GM12878 (cell line): ENCODE results near the gene SMARCC1. TPM values are rescaled to one million over a fixed set of nuclear protein-coding genes. Genes with fewer than 3 reads are reported as not detected.

Experiments used
- BCL11A ChIP-seq: IDR thresholded peaks from 2 replicates; pipeline ENCODE4 v1.6.1; 2011; ENCODE audit warnings: low read depth, low read length
- CHD4 ChIP-seq: fragments of 200-600 bp; sonication (generic); IDR thresholded peaks from 2 replicates; pipeline ENCODE4 v1.6.1; 2016; ENCODE audit warnings: mild to moderate bottlenecking
- EED ChIP-seq: sonication (generic); IDR thresholded peaks from 2 replicates; pipeline ENCODE4 v1.6.1; 2016; ENCODE audit warnings: antibody characterized with exemption, low read depth
- EP300 ChIP-seq, 2 experiments: fragments of 150-350 bp in 1 of 2; IDR thresholded peaks; 2 replicates each; pipeline ENCODE4 v1.6.1; 2011 to 2012; ENCODE audit warnings: low read depth in 2 of 2, low read length in 2 of 2, borderline replicate concordance in 1 of 2, improper control_type of control experiment in 1 of 2, inconsistent platforms in 1 of 2; ENCODE audit not compliant: control insufficient read depth in 1 of 2
- FOXK2 ChIP-seq: fragments of 450-650 bp; IDR thresholded peaks from 2 replicates; pipeline ENCODE4 v1.6.1; 2017; ENCODE audit warnings: mild to moderate bottlenecking, moderate library complexity
- HDAC2 ChIP-seq: fragments of 200-600 bp; sonication (generic); IDR thresholded peaks from 2 replicates; pipeline ENCODE4 v1.6.1; 2017
- PAX5 ChIP-seq: IDR thresholded peaks from 2 replicates; pipeline ENCODE4 v1.6.1; 2011; ENCODE audit warnings: low read depth, low read length, borderline replicate concordance
- RAD51 ChIP-seq: fragments of 450-650 bp; IDR thresholded peaks from 2 replicates; pipeline ENCODE4 v1.6.1; 2016; ENCODE audit warnings: moderate library complexity, mild to moderate bottlenecking, inconsistent platforms
- RUNX3 ChIP-seq: IDR thresholded peaks from 2 replicates; pipeline ENCODE4 v1.6.1; 2012; ENCODE audit warnings: low read length, inconsistent platforms
- TCF7 ChIP-seq: IDR thresholded peaks from 2 replicates; pipeline ENCODE4 v1.6.1; 2014; ENCODE audit warnings: antibody characterized with exemption, borderline replicate concordance
- polyA plus RNA-seq, 11 experiments: library from polyadenylated mRNA; depleted of rRNA in 4 of 11; unstranded in 6 of 11; stranded (reverse) in 5 of 11; fragments of >200 nt; fragmentation: Nextera tagmentation in 4 of 11; fragmentation: Illumina TruSeq in 1 of 11; extraction: Ambion mirVana in 4 of 11; extraction: Trizol in 1 of 11; gene quantifications; 1 replicate in 1 of 11; 2 replicates in 10 of 11; pipeline versions ENCODE4 v1.2.1 to v1.2.3, GENCODE V29; 2011 to 2016; ENCODE audit warnings: inconsistent platforms in 2 of 11, missing spikeins in 2 of 11, low read depth in 1 of 11
- total RNA-seq, 4 experiments: library from RNA; depleted of rRNA in 3 of 4; stranded (reverse); fragments of >200 nt in 3 of 4; fragmentation: Illumina TruSeq in 1 of 4; extraction: Trizol in 1 of 4; gene quantifications; 2 replicates each; pipeline versions ENCODE4 v1.2.1 to v1.2.3, GENCODE V29; 2013 to 2021
- TF ChIP-seq, protein P1 (sequence below): fragments of 450-650 bp; IDR thresholded peaks from 2 replicates; pipeline ENCODE4 v1.6.1; 2016; ENCODE audit warnings: mild to moderate bottlenecking
- TF ChIP-seq, protein P2 (sequence below): IDR thresholded peaks from 2 replicates; pipeline ENCODE4 v1.6.1; 2011; ENCODE audit warnings: mild to moderate bottlenecking, low read depth, low read length, moderate library complexity; ENCODE audit not compliant: insufficient replicate concordance
- TF ChIP-seq, protein P3 (sequence below): fragments of 150-350 bp; IDR thresholded peaks from 2 replicates; pipeline ENCODE4 v1.6.1; 2014; ENCODE audit warnings: mild to moderate bottlenecking, low read depth, low read length
- TF ChIP-seq, protein P4 (sequence below): fragments of 450-650 bp; IDR thresholded peaks from 2 replicates; pipeline ENCODE4 v1.6.1; 2017; ENCODE audit warnings: borderline replicate concordance
- TF ChIP-seq, protein P5 (sequence below): fragments of 450-650 bp; formaldehyde crosslinking; IDR thresholded peaks from 2 replicates; pipeline ENCODE4 v1.5.0; 2022; ENCODE audit warnings: mild to moderate bottlenecking, missing genetic modification characterization
- TF ChIP-seq, protein P6 (sequence below): IDR thresholded peaks from 2 replicates; pipeline ENCODE4 v1.6.1; 2012; ENCODE audit warnings: mild to moderate bottlenecking, low read depth, low read length

Gene SMARCC1
- total and polyA plus RNA-seq, 10 of the 15 experiments (the other 5 are each of a cell fraction or from before 2014, with no cell fraction given): 26.6 to 147 (median 57.1) TPM

DNA sequence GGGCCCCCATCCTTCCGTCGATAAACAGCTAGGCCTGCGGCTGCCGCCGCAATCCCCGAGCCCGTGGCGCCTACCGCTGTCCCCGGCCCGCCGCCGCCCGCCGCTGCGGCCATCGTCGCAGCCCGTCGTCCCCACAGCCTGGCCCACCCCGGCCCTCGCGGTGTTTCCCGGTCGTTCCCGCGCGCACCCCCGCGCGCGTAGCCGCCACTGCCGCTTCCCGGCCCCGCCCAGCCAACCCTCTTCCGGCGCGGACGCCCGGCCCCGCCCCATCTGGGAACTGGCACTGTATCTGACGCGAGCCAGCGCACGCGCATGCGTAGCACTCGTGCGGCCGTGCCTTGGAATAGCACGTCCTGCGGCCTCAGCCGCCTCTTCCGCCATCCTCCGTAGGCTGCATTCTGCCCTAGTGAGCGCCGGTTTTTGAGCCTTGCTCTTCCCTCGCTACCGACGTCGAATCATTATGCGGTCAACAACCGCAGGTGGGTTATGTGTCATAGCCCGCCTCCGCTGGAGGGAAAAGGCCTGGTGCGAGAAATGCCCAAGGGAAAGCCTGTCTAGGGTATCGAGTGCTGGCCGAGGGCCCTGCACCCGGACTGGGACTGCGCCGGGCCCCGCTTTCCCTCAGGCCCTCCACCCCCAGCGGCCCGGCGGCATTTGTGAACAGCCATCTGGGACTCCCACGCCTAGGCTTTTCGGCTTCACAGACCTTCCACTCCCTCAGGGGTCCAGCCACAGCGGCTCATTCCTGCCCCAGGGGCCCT, at the start of gene SMARCC1 (continued):
- no peak for TF ChIP-seq TCF7
- TF ChIP-seq EP300 (IDR thresholded peaks at IDR 0.05; ENCODE audit: borderline replicate concordance in 1 of 2, control insufficient read depth in 1 of 2, low read depth in 2 of 2, low read length in 2 of 2): peak; percentile 41 to 73; a peak in 2 of 4 replicates
- TF ChIP-seq RUNX3: peak; percentile 98
- TF ChIP-seq, protein P1, sequence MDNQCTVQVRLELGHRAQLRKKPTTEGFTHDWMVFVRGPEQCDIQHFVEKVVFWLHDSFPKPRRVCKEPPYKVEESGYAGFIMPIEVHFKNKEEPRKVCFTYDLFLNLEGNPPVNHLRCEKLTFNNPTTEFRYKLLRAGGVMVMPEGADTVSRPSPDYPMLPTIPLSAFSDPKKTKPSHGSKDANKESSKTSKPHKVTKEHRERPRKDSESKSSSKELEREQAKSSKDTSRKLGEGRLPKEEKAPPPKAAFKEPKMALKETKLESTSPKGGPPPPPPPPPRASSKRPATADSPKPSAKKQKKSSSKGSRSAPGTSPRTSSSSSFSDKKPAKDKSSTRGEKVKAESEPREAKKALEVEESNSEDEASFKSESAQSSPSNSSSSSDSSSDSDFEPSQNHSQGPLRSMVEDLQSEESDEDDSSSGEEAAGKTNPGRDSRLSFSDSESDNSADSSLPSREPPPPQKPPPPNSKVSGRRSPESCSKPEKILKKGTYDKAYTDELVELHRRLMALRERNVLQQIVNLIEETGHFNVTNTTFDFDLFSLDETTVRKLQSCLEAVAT: peak; percentile 97
- no peak for TF ChIP-seq HDAC2
- TF ChIP-seq PAX5: peak; percentile 77; the same call in 1 of the 2 replicates
- peak; percentile 68 for TF ChIP-seq BCL11A
- TF ChIP-seq, protein P2, sequence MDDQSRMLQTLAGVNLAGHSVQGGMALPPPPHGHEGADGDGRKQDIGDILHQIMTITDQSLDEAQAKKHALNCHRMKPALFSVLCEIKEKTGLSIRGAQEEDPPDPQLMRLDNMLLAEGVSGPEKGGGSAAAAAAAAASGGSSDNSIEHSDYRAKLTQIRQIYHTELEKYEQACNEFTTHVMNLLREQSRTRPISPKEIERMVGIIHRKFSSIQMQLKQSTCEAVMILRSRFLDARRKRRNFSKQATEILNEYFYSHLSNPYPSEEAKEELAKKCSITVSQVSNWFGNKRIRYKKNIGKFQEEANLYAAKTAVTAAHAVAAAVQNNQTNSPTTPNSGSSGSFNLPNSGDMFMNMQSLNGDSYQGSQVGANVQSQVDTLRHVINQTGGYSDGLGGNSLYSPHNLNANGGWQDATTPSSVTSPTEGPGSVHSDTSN: no peak
- peak; percentile 95 for TF ChIP-seq EED
- TF ChIP-seq, protein P3, sequence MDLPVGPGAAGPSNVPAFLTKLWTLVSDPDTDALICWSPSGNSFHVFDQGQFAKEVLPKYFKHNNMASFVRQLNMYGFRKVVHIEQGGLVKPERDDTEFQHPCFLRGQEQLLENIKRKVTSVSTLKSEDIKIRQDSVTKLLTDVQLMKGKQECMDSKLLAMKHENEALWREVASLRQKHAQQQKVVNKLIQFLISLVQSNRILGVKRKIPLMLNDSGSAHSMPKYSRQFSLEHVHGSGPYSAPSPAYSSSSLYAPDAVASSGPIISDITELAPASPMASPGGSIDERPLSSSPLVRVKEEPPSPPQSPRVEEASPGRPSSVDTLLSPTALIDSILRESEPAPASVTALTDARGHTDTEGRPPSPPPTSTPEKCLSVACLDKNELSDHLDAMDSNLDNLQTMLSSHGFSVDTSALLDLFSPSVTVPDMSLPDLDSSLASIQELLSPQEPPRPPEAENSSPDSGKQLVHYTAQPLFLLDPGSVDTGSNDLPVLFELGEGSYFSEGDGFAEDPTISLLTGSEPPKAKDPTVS: 0 out of 2 replicates have a peak, but pooled peaks have one; percentile 13
- TF ChIP-seq RAD51: no peak
- TF ChIP-seq, protein P4, sequence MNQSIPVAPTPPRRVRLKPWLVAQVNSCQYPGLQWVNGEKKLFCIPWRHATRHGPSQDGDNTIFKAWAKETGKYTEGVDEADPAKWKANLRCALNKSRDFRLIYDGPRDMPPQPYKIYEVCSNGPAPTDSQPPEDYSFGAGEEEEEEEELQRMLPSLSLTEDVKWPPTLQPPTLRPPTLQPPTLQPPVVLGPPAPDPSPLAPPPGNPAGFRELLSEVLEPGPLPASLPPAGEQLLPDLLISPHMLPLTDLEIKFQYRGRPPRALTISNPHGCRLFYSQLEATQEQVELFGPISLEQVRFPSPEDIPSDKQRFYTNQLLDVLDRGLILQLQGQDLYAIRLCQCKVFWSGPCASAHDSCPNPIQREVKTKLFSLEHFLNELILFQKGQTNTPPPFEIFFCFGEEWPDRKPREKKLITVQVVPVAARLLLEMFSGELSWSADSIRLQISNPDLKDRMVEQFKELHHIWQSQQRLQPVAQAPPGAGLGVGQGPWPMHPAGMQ: no peak
- TF ChIP-seq, protein P5, sequence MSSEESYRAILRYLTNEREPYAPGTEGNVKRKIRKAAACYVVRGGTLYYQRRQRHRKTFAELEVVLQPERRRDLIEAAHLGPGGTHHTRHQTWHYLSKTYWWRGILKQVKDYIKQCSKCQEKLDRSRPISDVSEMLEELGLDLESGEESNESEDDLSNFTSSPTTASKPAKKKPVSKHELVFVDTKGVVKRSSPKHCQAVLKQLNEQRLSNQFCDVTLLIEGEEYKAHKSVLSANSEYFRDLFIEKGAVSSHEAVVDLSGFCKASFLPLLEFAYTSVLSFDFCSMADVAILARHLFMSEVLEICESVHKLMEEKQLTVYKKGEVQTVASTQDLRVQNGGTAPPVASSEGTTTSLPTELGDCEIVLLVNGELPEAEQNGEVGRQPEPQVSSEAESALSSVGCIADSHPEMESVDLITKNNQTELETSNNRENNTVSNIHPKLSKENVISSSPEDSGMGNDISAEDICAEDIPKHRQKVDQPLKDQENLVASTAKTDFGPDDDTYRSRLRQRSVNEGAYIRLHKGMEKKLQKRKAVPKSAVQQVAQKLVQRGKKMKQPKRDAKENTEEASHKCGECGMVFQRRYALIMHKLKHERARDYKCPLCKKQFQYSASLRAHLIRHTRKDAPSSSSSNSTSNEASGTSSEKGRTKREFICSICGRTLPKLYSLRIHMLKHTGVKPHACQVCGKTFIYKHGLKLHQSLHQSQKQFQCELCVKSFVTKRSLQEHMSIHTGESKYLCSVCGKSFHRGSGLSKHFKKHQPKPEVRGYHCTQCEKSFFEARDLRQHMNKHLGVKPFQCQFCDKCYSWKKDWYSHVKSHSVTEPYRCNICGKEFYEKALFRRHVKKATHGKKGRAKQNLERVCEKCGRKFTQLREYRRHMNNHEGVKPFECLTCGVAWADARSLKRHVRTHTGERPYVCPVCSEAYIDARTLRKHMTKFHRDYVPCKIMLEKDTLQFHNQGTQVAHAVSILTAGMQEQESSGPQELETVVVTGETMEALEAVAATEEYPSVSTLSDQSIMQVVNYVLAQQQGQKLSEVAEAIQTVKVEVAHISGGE (CRISPR knock-in tag): no peak
- TF ChIP-seq, protein P6, sequence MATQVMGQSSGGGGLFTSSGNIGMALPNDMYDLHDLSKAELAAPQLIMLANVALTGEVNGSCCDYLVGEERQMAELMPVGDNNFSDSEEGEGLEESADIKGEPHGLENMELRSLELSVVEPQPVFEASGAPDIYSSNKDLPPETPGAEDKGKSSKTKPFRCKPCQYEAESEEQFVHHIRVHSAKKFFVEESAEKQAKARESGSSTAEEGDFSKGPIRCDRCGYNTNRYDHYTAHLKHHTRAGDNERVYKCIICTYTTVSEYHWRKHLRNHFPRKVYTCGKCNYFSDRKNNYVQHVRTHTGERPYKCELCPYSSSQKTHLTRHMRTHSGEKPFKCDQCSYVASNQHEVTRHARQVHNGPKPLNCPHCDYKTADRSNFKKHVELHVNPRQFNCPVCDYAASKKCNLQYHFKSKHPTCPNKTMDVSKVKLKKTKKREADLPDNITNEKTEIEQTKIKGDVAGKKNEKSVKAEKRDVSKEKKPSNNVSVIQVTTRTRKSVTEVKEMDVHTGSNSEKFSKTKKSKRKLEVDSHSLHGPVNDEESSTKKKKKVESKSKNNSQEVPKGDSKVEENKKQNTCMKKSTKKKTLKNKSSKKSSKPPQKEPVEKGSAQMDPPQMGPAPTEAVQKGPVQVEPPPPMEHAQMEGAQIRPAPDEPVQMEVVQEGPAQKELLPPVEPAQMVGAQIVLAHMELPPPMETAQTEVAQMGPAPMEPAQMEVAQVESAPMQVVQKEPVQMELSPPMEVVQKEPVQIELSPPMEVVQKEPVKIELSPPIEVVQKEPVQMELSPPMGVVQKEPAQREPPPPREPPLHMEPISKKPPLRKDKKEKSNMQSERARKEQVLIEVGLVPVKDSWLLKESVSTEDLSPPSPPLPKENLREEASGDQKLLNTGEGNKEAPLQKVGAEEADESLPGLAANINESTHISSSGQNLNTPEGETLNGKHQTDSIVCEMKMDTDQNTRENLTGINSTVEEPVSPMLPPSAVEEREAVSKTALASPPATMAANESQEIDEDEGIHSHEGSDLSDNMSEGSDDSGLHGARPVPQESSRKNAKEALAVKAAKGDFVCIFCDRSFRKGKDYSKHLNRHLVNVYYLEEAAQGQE: no peak
- no peak for TF ChIP-seq FOXK2
- no peak for TF ChIP-seq CHD4
